Progenitor cell of endocrine pancreas (in vitro differentiated cells): ENCODE measurements around the gene TTC32. TPM values are rescaled to one million over a fixed set of nuclear protein-coding genes. Genes with fewer than 3 reads are reported as not detected.

Experiments used
- DNase-seq: peaks from one replicate; pipeline ENCODE4 v3.0.0; 2021; ENCODE audit warnings: low spot score; ENCODE audit not compliant: unreplicated experiment
- H3K27ac Mint-ChIP-seq: 2 replicates; pipeline ENCODE4 v1.8.0; 2021; ENCODE audit warnings: mild to moderate bottlenecking, moderate library complexity, mixed read lengths
- H3K27me3 Mint-ChIP-seq: 2 replicates; pipeline ENCODE4 v1.8.0; 2021; ENCODE audit warnings: mixed read lengths
- H3K36me3 Mint-ChIP-seq: 2 replicates; pipeline ENCODE4 v1.8.0; 2022; ENCODE audit warnings: mixed read lengths; ENCODE audit not compliant: insufficient read depth
- H3K4me1 Mint-ChIP-seq: 2 replicates; pipeline ENCODE4 v1.8.0; 2021; ENCODE audit warnings: low read depth, mixed read lengths
- H3K4me3 Mint-ChIP-seq: 2 replicates; pipeline ENCODE4 v1.8.0; 2021; ENCODE audit warnings: low read depth, mild to moderate bottlenecking, moderate library complexity, mixed read lengths
- H3K9me3 Mint-ChIP-seq: 2 replicates; pipeline ENCODE4 v1.8.0; 2021; ENCODE audit warnings: low read depth, mixed read lengths
- total RNA-seq: library from RNA; stranded (reverse); gene quantifications from 2 replicates; pipeline ENCODE4 v1.2.1, GENCODE V29; 2021
- TF ChIP-seq, protein P1 (sequence below): fragments of 200-600 bp; sonication (generic); IDR thresholded peaks from one replicate; pipeline ENCODE4 v1.5.0; 2021; ENCODE audit warnings: antibody characterized with exemption, mild to moderate bottlenecking; ENCODE audit not compliant: unreplicated experiment

TTC32 gene
- total RNA-seq, 1 donor from 2014 or later = 15.6 TPM

GRCh38 chr2:19879120-19879519, 22.7 kb downstream of the TTC32 start:
- no peaks in the 10 kb centered on the region for H3K27me3 Mint-ChIP-seq
- no peak overlapping the region for H3K4me3 Mint-ChIP-seq
- TF ChIP-seq, protein P1, sequence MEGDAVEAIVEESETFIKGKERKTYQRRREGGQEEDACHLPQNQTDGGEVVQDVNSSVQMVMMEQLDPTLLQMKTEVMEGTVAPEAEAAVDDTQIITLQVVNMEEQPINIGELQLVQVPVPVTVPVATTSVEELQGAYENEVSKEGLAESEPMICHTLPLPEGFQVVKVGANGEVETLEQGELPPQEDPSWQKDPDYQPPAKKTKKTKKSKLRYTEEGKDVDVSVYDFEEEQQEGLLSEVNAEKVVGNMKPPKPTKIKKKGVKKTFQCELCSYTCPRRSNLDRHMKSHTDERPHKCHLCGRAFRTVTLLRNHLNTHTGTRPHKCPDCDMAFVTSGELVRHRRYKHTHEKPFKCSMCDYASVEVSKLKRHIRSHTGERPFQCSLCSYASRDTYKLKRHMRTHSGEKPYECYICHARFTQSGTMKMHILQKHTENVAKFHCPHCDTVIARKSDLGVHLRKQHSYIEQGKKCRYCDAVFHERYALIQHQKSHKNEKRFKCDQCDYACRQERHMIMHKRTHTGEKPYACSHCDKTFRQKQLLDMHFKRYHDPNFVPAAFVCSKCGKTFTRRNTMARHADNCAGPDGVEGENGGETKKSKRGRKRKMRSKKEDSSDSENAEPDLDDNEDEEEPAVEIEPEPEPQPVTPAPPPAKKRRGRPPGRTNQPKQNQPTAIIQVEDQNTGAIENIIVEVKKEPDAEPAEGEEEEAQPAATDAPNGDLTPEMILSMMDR = no peak
- DNase-seq = no peak
- no peak overlapping the region for H3K27ac Mint-ChIP-seq
- no peaks in the 10 kb centered on the region for H3K36me3 Mint-ChIP-seq
- H3K4me1 Mint-ChIP-seq = no peaks in the 10 kb centered on the region
- no peaks in the 10 kb centered on the region for H3K9me3 Mint-ChIP-seq

- Mint-ChIP-seq H3K36me3 (no peaks in the 10 kb centered on the region), H3K27ac (no peak overlapping the region), H3K4me1 (no peaks in the 10 kb centered on the region), H3K27me3 (no peaks in the 10 kb centered on the region), H3K4me3 (no peak overlapping the region), H3K9me3 (no peaks in the 10 kb centered on the region)
- no peak for DNase-seq
- TF ChIP-seq, protein P1 = no peak
Observed at GRCh38 chr2:19878268-19879046, 23.3 kb downstream of the TTC32 start.

DNA sequence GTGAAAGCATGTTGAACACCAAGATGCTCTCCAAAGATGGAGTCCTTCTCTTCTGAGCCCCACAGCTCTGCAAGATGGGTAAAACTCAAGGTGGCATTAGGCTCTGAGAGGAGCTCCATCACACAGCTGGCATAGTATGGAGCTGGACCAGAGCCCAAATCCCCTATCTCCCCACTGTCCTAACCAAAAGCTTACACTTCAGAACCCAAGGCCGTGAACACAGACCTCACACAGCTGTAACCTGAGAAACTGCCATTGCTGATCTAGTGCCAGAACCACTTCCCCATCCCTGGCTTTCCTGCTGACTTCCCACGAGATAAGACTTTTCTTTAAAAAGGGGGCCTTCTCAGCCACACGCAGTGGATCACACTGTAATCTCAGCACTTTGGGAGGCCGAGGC, 25.0 kb downstream of the TTC32 start:
- Mint-ChIP-seq H3K4me1 (no peaks in the 10 kb centered on the region), H3K27me3 (no peaks in the 10 kb centered on the region), H3K4me3 (no peak overlapping the region), H3K36me3 (no peaks in the 10 kb centered on the region), H3K9me3 (no peaks in the 10 kb centered on the region), H3K27ac (no peak overlapping the region)
- TF ChIP-seq, protein P1 = no peak
- no peak for DNase-seq

DNA sequence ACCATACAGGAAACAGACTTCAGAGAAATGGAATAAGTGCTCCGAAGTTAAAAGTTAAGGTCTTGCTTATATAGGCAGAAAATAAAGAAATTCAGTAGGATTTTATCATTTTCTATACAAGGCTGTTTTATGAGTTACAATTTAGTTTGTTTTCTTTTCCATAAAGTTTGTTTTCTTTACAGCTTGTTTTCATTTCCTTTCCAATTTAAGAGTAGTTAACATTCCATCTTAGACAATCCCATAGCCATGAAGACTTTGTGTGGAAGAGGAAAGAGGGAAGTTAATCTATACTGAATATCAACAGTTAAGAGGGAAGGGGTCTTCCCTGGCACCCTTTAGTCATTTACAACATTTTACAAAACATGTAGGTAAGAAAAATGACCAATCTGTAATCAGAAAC, 26.5 kb downstream of the TTC32 start:
- no peaks in the 10 kb centered on the region for H3K27me3 Mint-ChIP-seq
- TF ChIP-seq, protein P1 = no peak
- no peak for DNase-seq
- no peaks in the 10 kb centered on the region for H3K36me3 Mint-ChIP-seq
- no peak overlapping the region for H3K4me3 Mint-ChIP-seq
- H3K27ac Mint-ChIP-seq = no peak overlapping the region
- H3K4me1 Mint-ChIP-seq = no peaks in the 10 kb centered on the region
- no peaks in the 10 kb centered on the region for H3K9me3 Mint-ChIP-seq

DNA sequence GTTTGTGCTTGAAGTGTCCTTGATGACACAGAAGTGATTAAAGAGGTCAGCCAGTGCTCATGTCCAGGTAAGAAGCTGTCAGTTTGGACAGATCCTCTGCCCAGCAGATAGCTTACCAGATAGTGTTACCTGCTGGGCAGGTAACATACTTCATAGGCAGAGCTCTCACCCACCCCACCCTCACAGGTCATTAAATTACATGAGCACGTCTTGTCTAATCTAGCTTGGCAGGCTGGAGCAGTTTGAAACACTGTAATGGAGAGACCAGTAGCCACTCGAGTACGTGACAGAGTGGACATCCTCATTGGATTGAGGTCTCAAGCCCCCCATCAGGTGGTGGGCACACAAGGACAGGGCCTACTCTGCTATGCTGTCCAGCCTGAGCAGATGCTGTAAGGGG, 27.1 kb downstream of the TTC32 start:
- H3K36me3 Mint-ChIP-seq = no peaks in the 10 kb centered on the region
- TF ChIP-seq, protein P1 = no peak
- H3K4me3 Mint-ChIP-seq = no peak overlapping the region
- H3K4me1 Mint-ChIP-seq = no peaks in the 10 kb centered on the region
- no peaks in the 10 kb centered on the region for H3K9me3 Mint-ChIP-seq
- H3K27me3 Mint-ChIP-seq = peaks cover 1% of the 10 kb centered on the region
- DNase-seq = no peak
- H3K27ac Mint-ChIP-seq = no peak overlapping the region
